Parathyroid adenoma (tissue), 2 donors: ENCODE data around the gene DNM2.
"Not testable (repeated sequence)": the region's sequence is repeated elsewhere in the genome, so short reads cannot be mapped to it uniquely, and the experiment has no call there.

Experiments used
- H2AFZ ChIP-seq: fragments of 300-600 bp; sonication (generic); one replicate; pipeline ENCODE4 v1.7.0; 2017; ENCODE audit warnings: antibody characterized with exemption, mild to moderate bottlenecking
- H3K27ac ChIP-seq: fragments of 300-600 bp; sonication (generic); one replicate; pipeline ENCODE4 v1.7.0; 2017
- H3K27me3 ChIP-seq: fragments of 300-600 bp; sonication (generic); one replicate; pipeline ENCODE4 v1.7.0; 2017; ENCODE audit warnings: low read length; ENCODE audit not compliant: control insufficient read depth, insufficient read depth
- H3K36me3 ChIP-seq: fragments of 300-600 bp; sonication (generic); one replicate; pipeline ENCODE4 v1.7.0; 2017; ENCODE audit warnings: low read length; ENCODE audit not compliant: control insufficient read depth, insufficient read depth
- H3K4me1 ChIP-seq: fragments of 300-600 bp; sonication (generic); one replicate; pipeline ENCODE4 v1.7.0; 2017; ENCODE audit warnings: control low read depth
- H3K4me2 ChIP-seq: fragments of 300-600 bp; sonication (generic); one replicate; pipeline ENCODE4 v1.7.0; 2017; ENCODE audit warnings: low read length
- H3K4me3 ChIP-seq: fragments of 300-600 bp; sonication (generic); one replicate; pipeline ENCODE4 v1.7.0; 2017; ENCODE audit warnings: low read depth, low read length
- H3K79me2 ChIP-seq: fragments of 300-600 bp; sonication (generic); one replicate; pipeline ENCODE4 v1.7.0; 2017; ENCODE audit warnings: control low read depth
- H3K9ac ChIP-seq: fragments of 300-600 bp; sonication (generic); one replicate; pipeline ENCODE4 v1.7.0; 2017; ENCODE audit warnings: mild to moderate bottlenecking
- H3K9me3 ChIP-seq: fragments of 300-600 bp; sonication (generic); one replicate; pipeline ENCODE4 v1.7.0; 2017; ENCODE audit warnings: low read length; ENCODE audit not compliant: control insufficient read depth
- CTCF ChIP-seq: fragments of 300-600 bp; sonication (generic); IDR thresholded peaks from one replicate; pipeline ENCODE4 v1.7.0; 2017; ENCODE audit warnings: antibody characterized with exemption, mild to moderate bottlenecking
- donor health status: primary hyperparathyroidism.

The DNM2 gene

GRCh38 chr19:10874024-10874423, 156.1 kb downstream of the DNM2 start:
- Histone ChIP-seq H3K4me3 (no peak overlapping the region), H3K36me3 (no peaks in the 10 kb centered on the region), H3K27ac (no peak overlapping the region), H3K27me3 (no peaks in the 10 kb centered on the region), H2AFZ (no peak overlapping the region), H3K9ac (no peak overlapping the region), H3K4me1 (no peaks in the 10 kb centered on the region), H3K4me2 (no peak overlapping the region), H3K9me3 (no peaks in the 10 kb centered on the region), H3K79me2 (peaks cover 39% of the 10 kb centered on the region)
- TF ChIP-seq CTCF: no peak

- Histone ChIP-seq H3K27me3 (no peaks in the 10 kb centered on the region), H3K4me1 (peaks cover 2% of the 10 kb centered on the region), H3K79me2 (peaks cover 65% of the 10 kb centered on the region), H3K9me3 (no peaks in the 10 kb centered on the region), H3K36me3 (no peaks in the 10 kb centered on the region), H2AFZ (no peak overlapping the region), H3K27ac (no peak overlapping the region), H3K9ac (no peak overlapping the region), H3K4me2 (no peak overlapping the region), H3K4me3 (no peak overlapping the region)
- no peak for TF ChIP-seq CTCF
Measured at GRCh38 chr19:10876459-10877240, 158.8 kb downstream of the DNM2 start.

- not testable (repeated sequence) for H3K9me3 ChIP-seq, H3K27me3 ChIP-seq, H3K4me2 ChIP-seq, H3K4me1 ChIP-seq, H3K4me3 ChIP-seq, H2AFZ ChIP-seq, H3K27ac ChIP-seq, H3K9ac ChIP-seq, H3K36me3 ChIP-seq
- peaks cover 72% of the 10 kb centered on the region for H3K79me2 ChIP-seq
Measured at GRCh38 chr19:10877608-10878007, 159.7 kb downstream of the DNM2 start.

- no peak overlapping the region for H3K27ac ChIP-seq
- no peak overlapping the region for H3K4me3 ChIP-seq
- H3K4me2 ChIP-seq: no peak overlapping the region
- H3K9me3 ChIP-seq: no peaks in the 10 kb centered on the region
- no peak overlapping the region for H3K9ac ChIP-seq
- H3K79me2 ChIP-seq: peaks cover 78% of the 10 kb centered on the region
- no peak for TF ChIP-seq CTCF
- no peak overlapping the region for H2AFZ ChIP-seq
- no peaks in the 10 kb centered on the region for H3K27me3 ChIP-seq
- no peaks in the 10 kb centered on the region for H3K36me3 ChIP-seq
- peaks cover 2% of the 10 kb centered on the region for H3K4me1 ChIP-seq
Measured at GRCh38 chr19:10878253-10878652, 160.4 kb downstream of the DNM2 start.
